CD14-positive monocyte (primary cell): ENCODE measurements around the gene LYPLAL1. TPM values are rescaled to one million over a fixed set of nuclear protein-coding genes. Genes with fewer than 3 reads are reported as not detected.

Experiments used
- DNase-seq, 3 donors: peaks; one replicate each; pipeline ENCODE4 v3.0.0-alpha.2; 2011 to 2022
- H2AFZ ChIP-seq: 2 replicates; pipeline ENCODE4 v1.6.0; 2012; ENCODE audit warnings: mild to moderate bottlenecking, low read depth, low read length, inconsistent platforms; ENCODE audit not compliant: insufficient read depth, poor library complexity, severe bottlenecking
- H3K27ac ChIP-seq, 2 donors: 1 replicate in 1 of 2; 2 replicates in 1 of 2; pipeline ENCODE4 v1.5.1; 2012 to 2013; ENCODE audit warnings: low read length in 2 of 2, control low read depth in 1 of 2, inconsistent platforms in 1 of 2, low read depth in 1 of 2, mild to moderate bottlenecking in 1 of 2
- H3K27me3 ChIP-seq, 2 donors: one replicate each; pipeline versions ENCODE4 v1.6.0 to v1.6.1; 2011 to 2013; ENCODE audit warnings: low read length in 2 of 2; ENCODE audit not compliant: control insufficient read depth in 2 of 2, insufficient read depth in 2 of 2
- H3K36me3 ChIP-seq, 2 donors: replicated peaks in 1 of 2; 1 replicate in 1 of 2; 2 replicates in 1 of 2; pipeline versions ENCODE4 v1.5.1 to v1.6.1; 2012 to 2013; ENCODE audit warnings: low read length in 2 of 2, control low read depth in 1 of 2, inconsistent platforms in 1 of 2, mild to moderate bottlenecking in 1 of 2; ENCODE audit not compliant: insufficient read depth in 2 of 2, control insufficient read depth in 1 of 2
- H3K4me1 ChIP-seq, 2 donors: 1 replicate in 1 of 2; 2 replicates in 1 of 2; pipeline versions ENCODE4 v1.5.1 to v1.6.1; 2012 to 2013; ENCODE audit warnings: low read length in 2 of 2, control low read depth in 1 of 2, inconsistent platforms in 1 of 2, mild to moderate bottlenecking in 1 of 2, moderate library complexity in 1 of 2; ENCODE audit not compliant: insufficient read depth in 2 of 2, control insufficient read depth in 1 of 2
- H3K4me2 ChIP-seq: replicated peaks from 2 replicates; pipeline ENCODE3; 2012; ENCODE audit warnings: low read length, moderate library complexity, mild to moderate bottlenecking; ENCODE audit not compliant: poor library complexity, severe bottlenecking; ENCODE audit errors: extremely low read depth
- H3K4me3 ChIP-seq, 3 experiments: fragments of 200-600 bp in 1 of 3; sonication (generic) in 1 of 3; replicated peaks in 1 of 3; 1 replicate in 2 of 3; 2 replicates in 1 of 3; pipeline ENCODE4 v1.5.1; 2011 to 2013; ENCODE audit warnings: low read length in 3 of 3, mild to moderate bottlenecking in 3 of 3, control low read depth in 2 of 3, low read depth in 2 of 3, inconsistent platforms in 1 of 3, moderate library complexity in 1 of 3
- H3K79me2 ChIP-seq: 2 replicates; pipeline ENCODE4 v1.6.0; 2012; ENCODE audit warnings: mild to moderate bottlenecking, control low read depth, inconsistent platforms, low read length, moderate library complexity; ENCODE audit not compliant: insufficient read depth
- H3K9ac ChIP-seq: 2 replicates; pipeline ENCODE4 v1.6.0; 2017; ENCODE audit warnings: low read length, mild to moderate bottlenecking; ENCODE audit not compliant: insufficient read depth, poor library complexity, severe bottlenecking
- H3K9me3 ChIP-seq, 2 donors: replicated peaks in 1 of 2; 1 replicate in 1 of 2; 2 replicates in 1 of 2; pipeline versions ENCODE4 v1.5.1 to v1.6.1; 2012 to 2013; ENCODE audit warnings: low read length in 2 of 2, control low read depth in 1 of 2; ENCODE audit not compliant: control insufficient read depth in 1 of 2, insufficient read depth in 1 of 2
- H4K20me1 ChIP-seq: 2 replicates; pipeline ENCODE4 v1.6.0; 2012; ENCODE audit warnings: mild to moderate bottlenecking, low read length, control low read depth, moderate library complexity; ENCODE audit not compliant: insufficient read depth
- H3K27ac Mint-ChIP-seq, 7 donors: one replicate each; pipeline ENCODE4 v1.8.0; 2020; ENCODE audit warnings: mild to moderate bottlenecking in 7 of 7, mixed read lengths in 7 of 7, moderate library complexity in 6 of 7, inconsistent platforms in 2 of 7
- H3K27me3 Mint-ChIP-seq, 3 donors: one replicate each; pipeline ENCODE4 v1.8.0; 2021 to 2022; ENCODE audit warnings: low read depth in 3 of 3, mild to moderate bottlenecking in 3 of 3, mixed read lengths in 3 of 3, moderate library complexity in 3 of 3, inconsistent platforms in 1 of 3
- H3K36me3 Mint-ChIP-seq, 2 donors: one replicate each; pipeline ENCODE4 v1.8.0; 2020; ENCODE audit warnings: mixed read lengths in 2 of 2, inconsistent platforms in 1 of 2, mild to moderate bottlenecking in 1 of 2
- H3K4me1 Mint-ChIP-seq: one replicate; pipeline ENCODE4 v1.8.0; 2020; ENCODE audit warnings: mild to moderate bottlenecking, mixed read lengths
- H3K4me3 Mint-ChIP-seq, 2 donors: one replicate each; pipeline ENCODE4 v1.8.0; 2020; ENCODE audit warnings: mild to moderate bottlenecking in 2 of 2, mixed read lengths in 2 of 2, moderate library complexity in 1 of 2
- H3K9me3 Mint-ChIP-seq, 7 donors: one replicate each; pipeline ENCODE4 v1.8.0; 2020 to 2022; ENCODE audit warnings: mixed read lengths in 7 of 7, mild to moderate bottlenecking in 6 of 7, moderate library complexity in 6 of 7, inconsistent platforms in 2 of 7
- WGBS: methylation state at CpG from one replicate; pipeline ENCODE4 v1.1.5; 2013; ENCODE audit warnings: missing lambda C conversion rate; ENCODE audit not compliant: insufficient coverage; 5-methylcytosine and 5-hydroxymethylcytosine counted together
- intact Hi-C, 2 donors: fragments of 100-400 bp; cut with micrococcal nuclease; formaldehyde crosslinking; loops; one replicate each; pipeline versions ENCODE4 v1.15.0 to v1.15.1; 2023
- polyA plus RNA-seq, 3 donors: library from polyadenylated mRNA; depleted of rRNA in 1 of 3; unstranded in 2 of 3; stranded (reverse) in 1 of 3; fragments of 300-500 nt in 2 of 3; fragments of >200 nt in 1 of 3; fragmentation: Illumina TruSeq in 2 of 3; gene quantifications; 1 replicate in 2 of 3; 2 replicates in 1 of 3; pipeline ENCODE4 v1.2.3, GENCODE V29; 2012 to 2021
- TF ChIP-seq, protein P1 (sequence below): fragments of 200-600 bp; IDR thresholded peaks from one replicate; pipeline ENCODE4 v1.8.0; 2022; ENCODE audit warnings: antibody characterized with exemption, mild to moderate bottlenecking

Gene LYPLAL1
- polyA plus RNA-seq, 3 donors: 10.2 to 55.9 (median 36.1) TPM

DNA sequence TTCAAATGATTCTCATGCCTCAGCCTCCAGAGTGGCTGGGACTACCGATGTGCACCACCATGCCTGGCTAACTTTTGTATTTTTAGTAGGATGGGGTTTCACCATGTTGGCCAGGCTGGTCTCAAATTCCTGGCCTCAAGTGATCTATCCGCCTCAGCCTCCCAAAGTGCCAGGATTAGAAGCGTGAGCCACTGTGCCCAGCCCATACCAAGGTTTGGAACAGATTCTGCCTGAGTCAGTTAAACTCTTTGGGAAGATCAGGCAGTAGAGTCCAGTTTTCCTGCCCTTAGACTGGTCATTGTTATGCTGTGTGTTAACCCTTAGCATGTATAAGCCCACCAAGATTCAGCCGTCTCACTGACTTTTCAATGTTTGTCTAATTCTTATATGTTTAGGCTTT lies 48.3 kb upstream of the LYPLAL1 start:
- intact Hi-C loops: no loop called here
- H3K4me2 ChIP-seq: no peak overlapping the region
- Mint-ChIP-seq H3K27ac (no peak overlapping the region), H3K27me3 (peaks cover 0 to 2% (median 0%) of the 10 kb centered on the region in 3 donors), H3K4me3 (no peak overlapping the region), H3K36me3 (no peaks in the 10 kb centered on the region), H3K9me3 (no peaks in the 10 kb centered on the region), H3K4me1 (peaks cover 19% of the 10 kb centered on the region)
- no peak for DNase-seq
- peaks cover 18 to 25% of the 10 kb centered on the region in 2 donors for H3K4me1 ChIP-seq
- no peak overlapping the region for H3K27ac ChIP-seq
- no peaks in the 10 kb centered on the region for H3K9me3 ChIP-seq
- H2AFZ ChIP-seq: no peak overlapping the region
- H3K9ac ChIP-seq: no peak overlapping the region
- no peaks in the 10 kb centered on the region for H4K20me1 ChIP-seq
- H3K79me2 ChIP-seq: no peaks in the 10 kb centered on the region
- TF ChIP-seq, protein P1, sequence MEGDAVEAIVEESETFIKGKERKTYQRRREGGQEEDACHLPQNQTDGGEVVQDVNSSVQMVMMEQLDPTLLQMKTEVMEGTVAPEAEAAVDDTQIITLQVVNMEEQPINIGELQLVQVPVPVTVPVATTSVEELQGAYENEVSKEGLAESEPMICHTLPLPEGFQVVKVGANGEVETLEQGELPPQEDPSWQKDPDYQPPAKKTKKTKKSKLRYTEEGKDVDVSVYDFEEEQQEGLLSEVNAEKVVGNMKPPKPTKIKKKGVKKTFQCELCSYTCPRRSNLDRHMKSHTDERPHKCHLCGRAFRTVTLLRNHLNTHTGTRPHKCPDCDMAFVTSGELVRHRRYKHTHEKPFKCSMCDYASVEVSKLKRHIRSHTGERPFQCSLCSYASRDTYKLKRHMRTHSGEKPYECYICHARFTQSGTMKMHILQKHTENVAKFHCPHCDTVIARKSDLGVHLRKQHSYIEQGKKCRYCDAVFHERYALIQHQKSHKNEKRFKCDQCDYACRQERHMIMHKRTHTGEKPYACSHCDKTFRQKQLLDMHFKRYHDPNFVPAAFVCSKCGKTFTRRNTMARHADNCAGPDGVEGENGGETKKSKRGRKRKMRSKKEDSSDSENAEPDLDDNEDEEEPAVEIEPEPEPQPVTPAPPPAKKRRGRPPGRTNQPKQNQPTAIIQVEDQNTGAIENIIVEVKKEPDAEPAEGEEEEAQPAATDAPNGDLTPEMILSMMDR: no peak
- no peak overlapping the region for H3K4me3 ChIP-seq
- H3K36me3 ChIP-seq: no peaks in the 10 kb centered on the region
- H3K27me3 ChIP-seq: no peaks in the 10 kb centered on the region
- WGBS: 100% methylated on average over 3 of the region's 4 CpGs

DNA sequence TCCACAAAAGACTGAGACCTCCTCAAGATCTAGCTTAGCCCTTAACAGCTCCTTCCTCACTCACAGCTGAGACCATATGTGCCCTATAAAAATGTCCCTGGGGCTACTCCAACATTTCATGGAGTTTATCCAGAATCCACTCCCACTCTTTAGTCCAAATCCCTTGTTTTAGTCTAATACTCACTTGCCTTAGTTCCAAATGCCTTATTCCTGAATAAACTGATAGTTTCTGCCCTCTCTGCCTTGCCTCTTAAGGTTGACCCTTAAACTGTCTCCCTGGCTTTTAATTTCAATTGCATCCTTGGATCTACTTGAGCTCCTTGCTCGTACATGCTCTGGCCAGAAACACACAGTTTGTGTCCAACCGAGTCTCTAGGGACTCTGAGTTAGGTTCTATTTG lies 47.3 kb upstream of the LYPLAL1 start:
- peaks cover 0 to 2% (median 0%) of the 10 kb centered on the region in 3 donors for H3K27me3 Mint-ChIP-seq
- H3K27ac Mint-ChIP-seq: peak overlapping the region in 1 of 7 donors; percentile 10
- no peak for DNase-seq
- intact Hi-C loops: no loop called here
- no peak overlapping the region for H3K27ac ChIP-seq
- no peaks in the 10 kb centered on the region for H3K27me3 ChIP-seq
- H2AFZ ChIP-seq: no peak overlapping the region
- H3K4me3 Mint-ChIP-seq: no peak overlapping the region
- H3K79me2 ChIP-seq: no peaks in the 10 kb centered on the region
- H3K4me3 ChIP-seq: no peak overlapping the region
- TF ChIP-seq, protein P1: no peak
- H3K36me3 ChIP-seq: no peaks in the 10 kb centered on the region
- peaks cover 8 to 15% of the 10 kb centered on the region in 2 donors for H3K4me1 ChIP-seq
- H3K9me3 ChIP-seq: no peaks in the 10 kb centered on the region
- H3K4me1 Mint-ChIP-seq: peaks cover 9% of the 10 kb centered on the region
- H3K9me3 Mint-ChIP-seq: no peaks in the 10 kb centered on the region
- 100% methylated on average over 1 of the region's 2 CpGs for WGBS
- H3K9ac ChIP-seq: no peak overlapping the region
- no peaks in the 10 kb centered on the region for H3K36me3 Mint-ChIP-seq
- no peaks in the 10 kb centered on the region for H4K20me1 ChIP-seq
- no peak overlapping the region for H3K4me2 ChIP-seq
